HEK293 (cell line): ENCODE data around the gene HMG20B.

Experiments used
- CTCF ChIA-PET: fragments of 350-600 bp; formaldehyde crosslinking; extraction: SDS; loops from one replicate; lab custom pipeline; 2021; ENCODE audit warnings: antibody characterized with exemption; lab: Yijun Ruan, JAX
- POLR2A ChIA-PET: fragments of 300-600 bp; formaldehyde crosslinking; extraction: SDS; loops from one replicate; lab custom pipeline; 2020; ENCODE audit warnings: antibody characterized with exemption, inconsistent platforms; lab: Yijun Ruan, JAX
- H3K27ac ChIP-seq: fragments of 200-500 bp; sonication (Bioruptor generic); 2 replicates; pipeline ENCODE4 v1.5.1; 2014; ENCODE audit warnings: low read depth, low read length, control low read depth, inconsistent platforms; ENCODE audit errors: extremely low read depth
- H3K36me3 ChIP-seq, 2 experiments: fragments of 200-500 bp in 1 of 2; sonication (Bioruptor generic) in 1 of 2; 1 replicate in 1 of 2; 2 replicates in 1 of 2; pipeline ENCODE4 v1.5.1; 2014 to 2017; ENCODE audit warnings: inconsistent platforms in 2 of 2, low read length in 2 of 2; ENCODE audit not compliant: control insufficient read depth in 2 of 2, insufficient read depth in 1 of 2
- H3K4me1 ChIP-seq: fragments of 200-500 bp; sonication (Bioruptor generic); 2 replicates; pipeline ENCODE4 v1.5.1; 2014; ENCODE audit warnings: mild to moderate bottlenecking, low read length, inconsistent platforms; ENCODE audit not compliant: control insufficient read depth, insufficient read depth
- H3K4me3 ChIP-seq: 2 replicates; pipeline ENCODE4 v1.5.1; 2011; ENCODE audit warnings: low read depth, mild to moderate bottlenecking, control low read depth, low read length, moderate library complexity
- H3K9me3 ChIP-seq: fragments of 200-500 bp; sonication (Bioruptor generic); 2 replicates; pipeline ENCODE4 v1.5.1; 2014; ENCODE audit warnings: low read depth, low read length, inconsistent platforms; ENCODE audit not compliant: control insufficient read depth, insufficient read depth
- TCF7L2 ChIP-seq: IDR thresholded peaks from 2 replicates; pipeline ENCODE4 v1.6.1; 2011; ENCODE audit warnings: low read depth, mild to moderate bottlenecking, inconsistent platforms, low read length, moderate library complexity, borderline replicate concordance
- ZFP37 ChIP-seq: fragments of 450-650 bp; formaldehyde crosslinking; IDR thresholded peaks from 2 replicates; pipeline ENCODE4 v1.5.1; 2016; ENCODE audit warnings: missing biosample characterization, missing genetic modification characterization
- ZNF133 ChIP-seq: fragments of 450-650 bp; formaldehyde crosslinking; IDR thresholded peaks from 2 replicates; pipeline ENCODE4 v1.5.1; 2016; ENCODE audit warnings: missing biosample characterization, missing genetic modification characterization
- ZNF211 ChIP-seq: fragments of 450-650 bp; formaldehyde crosslinking; IDR thresholded peaks from 2 replicates; pipeline ENCODE4 v1.5.1; 2016; ENCODE audit warnings: low read depth, missing biosample characterization, missing genetic modification characterization
- ZNF23 ChIP-seq: fragments of 450-650 bp; formaldehyde crosslinking; IDR thresholded peaks from 2 replicates; pipeline ENCODE4 v1.5.1; 2016; ENCODE audit warnings: missing biosample characterization, missing genetic modification characterization, borderline replicate concordance
- ZNF302 ChIP-seq: fragments of 450-650 bp; formaldehyde crosslinking; IDR thresholded peaks from 2 replicates; pipeline ENCODE4 v1.5.1; 2016; ENCODE audit warnings: missing biosample characterization, missing genetic modification characterization, low read depth
- ZNF548 ChIP-seq: fragments of 450-650 bp; formaldehyde crosslinking; IDR thresholded peaks from 2 replicates; pipeline ENCODE4 v1.5.1; 2016; ENCODE audit warnings: missing biosample characterization, missing genetic modification characterization
- ZNF658 ChIP-seq: fragments of 450-650 bp; formaldehyde crosslinking; IDR thresholded peaks from 2 replicates; pipeline ENCODE4; 2016; ENCODE audit warnings: missing biosample characterization, missing genetic modification characterization
- ZNF701 ChIP-seq: fragments of 450-650 bp; formaldehyde crosslinking; IDR thresholded peaks from 2 replicates; pipeline ENCODE4 v1.5.1; 2016; ENCODE audit warnings: missing biosample characterization, missing genetic modification characterization
- TF ChIP-seq, protein P1 (sequence below): fragments of 450-650 bp; formaldehyde crosslinking; IDR thresholded peaks from 2 replicates; pipeline ENCODE4 v1.5.1; 2017; ENCODE audit warnings: missing biosample characterization, missing genetic modification characterization
- TF ChIP-seq, protein P2 (sequence below): fragments of 450-650 bp; formaldehyde crosslinking; IDR thresholded peaks from 2 replicates; pipeline ENCODE4 v1.5.1; 2016; ENCODE audit warnings: missing biosample characterization, missing genetic modification characterization, borderline replicate concordance
- TF ChIP-seq, protein P3 (sequence below): fragments of 450-650 bp; formaldehyde crosslinking; IDR thresholded peaks from 2 replicates; pipeline ENCODE4 v1.5.1; 2016; ENCODE audit warnings: missing biosample characterization, missing genetic modification characterization

The HMG20B gene

DNA sequence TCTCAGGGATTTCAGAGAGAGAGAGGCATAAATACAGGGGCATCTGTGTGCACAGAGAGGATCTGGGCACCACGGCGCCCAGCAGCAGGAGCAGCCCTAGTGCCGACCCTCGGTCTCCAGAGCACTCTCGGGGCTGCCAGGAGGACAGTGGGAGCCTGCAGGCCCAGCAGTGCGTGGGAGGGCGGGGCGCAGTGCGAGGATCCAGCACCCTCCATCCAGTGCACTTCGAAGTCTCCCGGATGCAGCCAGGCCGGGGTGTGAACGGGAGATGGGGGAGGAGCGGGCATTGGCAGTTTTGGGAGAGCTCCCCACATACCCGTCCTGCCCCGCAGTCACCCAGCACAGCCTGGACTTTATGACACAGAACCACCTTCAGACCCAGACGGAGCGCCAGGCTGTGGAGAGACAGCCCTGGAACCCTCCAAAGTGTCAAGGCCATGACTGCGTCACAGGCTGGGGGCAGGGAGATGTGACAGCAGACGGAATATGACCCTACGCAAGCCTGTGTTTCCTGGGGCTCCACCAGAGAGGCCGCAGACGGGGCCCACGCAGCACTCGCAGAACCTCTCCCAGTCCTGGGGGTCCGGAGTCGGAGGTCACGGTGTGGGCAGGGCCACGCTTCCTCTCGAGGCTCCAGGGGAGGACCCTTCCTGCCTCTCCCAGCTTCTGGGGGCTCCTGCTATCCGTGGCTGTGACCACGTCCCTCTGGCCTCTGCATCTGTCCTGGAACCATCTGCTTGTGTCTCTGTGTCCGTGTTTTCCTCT is 48.5 kb upstream of the HMG20B start:
- Histone ChIP-seq H3K4me1 (no peaks in the 10 kb centered on the region), H3K36me3 (peaks cover 0 to 86% of the 10 kb centered on the region in 2 experiments; a peak in 2 of 3 replicates)
- CTCF ChIA-PET: no interaction called here
- TF ChIP-seq, protein P1, sequence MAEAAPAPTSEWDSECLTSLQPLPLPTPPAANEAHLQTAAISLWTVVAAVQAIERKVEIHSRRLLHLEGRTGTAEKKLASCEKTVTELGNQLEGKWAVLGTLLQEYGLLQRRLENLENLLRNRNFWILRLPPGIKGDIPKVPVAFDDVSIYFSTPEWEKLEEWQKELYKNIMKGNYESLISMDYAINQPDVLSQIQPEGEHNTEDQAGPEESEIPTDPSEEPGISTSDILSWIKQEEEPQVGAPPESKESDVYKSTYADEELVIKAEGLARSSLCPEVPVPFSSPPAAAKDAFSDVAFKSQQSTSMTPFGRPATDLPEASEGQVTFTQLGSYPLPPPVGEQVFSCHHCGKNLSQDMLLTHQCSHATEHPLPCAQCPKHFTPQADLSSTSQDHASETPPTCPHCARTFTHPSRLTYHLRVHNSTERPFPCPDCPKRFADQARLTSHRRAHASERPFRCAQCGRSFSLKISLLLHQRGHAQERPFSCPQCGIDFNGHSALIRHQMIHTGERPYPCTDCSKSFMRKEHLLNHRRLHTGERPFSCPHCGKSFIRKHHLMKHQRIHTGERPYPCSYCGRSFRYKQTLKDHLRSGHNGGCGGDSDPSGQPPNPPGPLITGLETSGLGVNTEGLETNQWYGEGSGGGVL: no peak
- TF ChIP-seq, all 188 proteins: peak for 0
- POLR2A ChIA-PET: no interaction called here
- no peak overlapping the region for H3K27ac ChIP-seq
- no peaks in the 10 kb centered on the region for H3K9me3 ChIP-seq
- no peak overlapping the region for H3K4me3 ChIP-seq

DNA sequence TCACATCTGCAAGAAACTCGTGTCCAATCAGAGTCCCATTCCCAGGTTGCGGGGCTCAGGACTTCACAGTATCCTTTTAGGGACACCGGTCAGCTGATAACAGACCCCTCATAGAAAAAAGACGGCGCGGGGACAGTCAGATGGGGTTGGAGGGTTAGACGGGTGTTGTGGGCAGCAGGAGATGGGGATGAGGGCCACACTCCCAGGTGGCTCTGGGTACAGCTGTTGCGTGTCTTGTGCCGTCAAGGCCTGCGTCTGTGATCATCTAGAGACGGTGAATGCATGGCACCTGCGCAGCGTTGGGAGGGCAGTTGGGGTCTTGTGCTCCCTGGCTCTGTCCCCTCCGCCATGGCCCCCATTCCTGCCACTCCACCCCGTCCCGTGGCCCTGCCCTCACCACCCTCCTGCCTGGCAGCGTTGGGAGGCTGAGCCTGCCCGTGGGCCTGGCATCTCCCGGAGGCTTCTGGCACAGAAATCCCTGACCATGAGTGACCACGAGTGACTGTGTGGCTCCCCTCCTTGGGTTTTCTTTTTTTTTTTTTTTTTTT is 47.8 kb upstream of the HMG20B start:
- Histone ChIP-seq H3K9me3 (no peaks in the 10 kb centered on the region), H3K27ac (no peak overlapping the region), H3K4me3 (no peak overlapping the region), H3K4me1 (no peaks in the 10 kb centered on the region), H3K36me3 (peaks cover 0 to 79% of the 10 kb centered on the region in 2 experiments; a peak in 2 of 3 replicates)
- no peak for TF ChIP-seq ZNF23 (tag by site-specific recombination)
- no peak for TF ChIP-seq ZNF548
- TF ChIP-seq ZFP37 (tag by site-specific recombination): no peak
- ChIA-PET POLR2A (no interaction called here), CTCF (no interaction called here)

DNA sequence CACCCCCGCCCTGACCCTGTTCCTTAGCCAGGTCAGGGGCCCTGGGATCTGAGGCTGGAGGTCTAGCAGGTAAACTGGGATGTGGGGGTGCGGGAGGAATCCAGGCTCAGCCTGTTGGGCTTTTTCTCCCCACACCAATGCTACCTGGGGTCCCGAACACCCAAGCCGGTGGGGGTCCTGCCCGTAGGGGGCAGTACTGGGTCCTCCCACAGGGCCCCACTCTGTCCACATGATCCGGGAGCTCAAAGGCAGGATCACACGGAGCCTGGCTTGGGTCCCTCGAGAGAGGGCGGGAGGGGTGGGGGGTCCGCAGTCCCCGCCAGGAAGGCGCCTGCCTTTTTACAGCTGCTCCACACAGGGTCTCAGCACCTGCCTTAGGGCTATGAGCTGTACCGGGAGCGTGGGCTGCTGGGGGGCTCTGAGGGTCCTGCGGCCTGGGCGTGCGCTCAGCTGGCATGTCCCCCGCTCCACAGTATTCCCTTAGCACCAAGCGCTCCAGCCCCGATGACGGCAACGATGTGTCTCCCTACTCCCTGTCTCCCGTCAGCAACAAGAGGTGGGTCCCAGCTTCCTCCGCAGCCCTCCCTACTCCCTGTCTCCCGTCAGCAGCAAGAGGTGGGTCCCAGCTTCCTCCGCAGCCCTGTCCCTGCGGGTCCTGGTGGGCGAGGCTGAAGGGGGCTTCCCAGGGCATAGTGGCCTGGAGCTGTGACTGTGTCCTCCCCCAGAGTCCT is 46.1 kb upstream of the HMG20B start:
- H3K36me3 ChIP-seq: peaks cover 0 to 80% of the 10 kb centered on the region in 2 experiments; a peak in 2 of 3 replicates

DNA sequence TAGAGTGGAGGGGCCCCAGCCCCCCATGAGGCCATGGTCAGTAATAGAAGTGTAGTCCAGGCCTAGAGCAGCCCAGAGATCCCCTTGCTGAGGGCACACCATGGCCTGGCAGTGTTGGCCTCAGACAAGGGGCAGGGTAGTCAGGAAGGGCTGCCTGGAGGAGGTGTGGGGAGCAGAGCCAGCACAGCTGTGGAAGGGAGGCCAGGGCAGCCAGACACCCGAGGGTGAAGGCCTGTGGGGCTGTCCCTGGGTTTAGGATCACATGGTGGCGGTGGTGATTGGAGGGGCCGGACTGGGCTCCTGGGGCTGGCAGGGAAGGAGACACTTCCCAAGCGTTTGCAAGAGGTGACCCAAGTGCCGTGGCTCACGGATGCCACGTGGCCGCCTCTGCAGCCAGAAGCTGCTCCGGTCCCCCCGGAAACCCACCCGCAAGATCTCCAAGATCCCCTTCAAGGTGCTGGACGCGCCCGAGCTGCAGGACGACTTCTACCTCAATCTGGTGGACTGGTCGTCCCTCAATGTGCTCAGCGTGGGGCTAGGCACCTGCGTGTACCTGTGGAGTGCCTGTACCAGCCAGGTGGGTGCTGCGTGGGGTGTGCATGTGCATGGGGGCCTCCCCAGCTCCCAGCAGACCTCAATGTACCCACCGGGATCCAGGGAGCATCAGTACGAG is 45.4 kb upstream of the HMG20B start:
- POLR2A ChIA-PET: interaction anchor here (1.1 kb wide), 1 partner anchor 14 kb away, joined by 3 read pairs; no protein-coding TSS in a partner anchor
- CTCF ChIA-PET: interaction anchor here (1.3 kb wide), 1 partner anchor 11 kb away, joined by 7 read pairs; no protein-coding TSS in a partner anchor
- peaks cover 0 to 80% of the 10 kb centered on the region in 2 experiments; a peak in 2 of 3 replicates for H3K36me3 ChIP-seq
- TF ChIP-seq TCF7L2 (no peak), ZNF302 (no peak)
- TF ChIP-seq, protein P2, sequence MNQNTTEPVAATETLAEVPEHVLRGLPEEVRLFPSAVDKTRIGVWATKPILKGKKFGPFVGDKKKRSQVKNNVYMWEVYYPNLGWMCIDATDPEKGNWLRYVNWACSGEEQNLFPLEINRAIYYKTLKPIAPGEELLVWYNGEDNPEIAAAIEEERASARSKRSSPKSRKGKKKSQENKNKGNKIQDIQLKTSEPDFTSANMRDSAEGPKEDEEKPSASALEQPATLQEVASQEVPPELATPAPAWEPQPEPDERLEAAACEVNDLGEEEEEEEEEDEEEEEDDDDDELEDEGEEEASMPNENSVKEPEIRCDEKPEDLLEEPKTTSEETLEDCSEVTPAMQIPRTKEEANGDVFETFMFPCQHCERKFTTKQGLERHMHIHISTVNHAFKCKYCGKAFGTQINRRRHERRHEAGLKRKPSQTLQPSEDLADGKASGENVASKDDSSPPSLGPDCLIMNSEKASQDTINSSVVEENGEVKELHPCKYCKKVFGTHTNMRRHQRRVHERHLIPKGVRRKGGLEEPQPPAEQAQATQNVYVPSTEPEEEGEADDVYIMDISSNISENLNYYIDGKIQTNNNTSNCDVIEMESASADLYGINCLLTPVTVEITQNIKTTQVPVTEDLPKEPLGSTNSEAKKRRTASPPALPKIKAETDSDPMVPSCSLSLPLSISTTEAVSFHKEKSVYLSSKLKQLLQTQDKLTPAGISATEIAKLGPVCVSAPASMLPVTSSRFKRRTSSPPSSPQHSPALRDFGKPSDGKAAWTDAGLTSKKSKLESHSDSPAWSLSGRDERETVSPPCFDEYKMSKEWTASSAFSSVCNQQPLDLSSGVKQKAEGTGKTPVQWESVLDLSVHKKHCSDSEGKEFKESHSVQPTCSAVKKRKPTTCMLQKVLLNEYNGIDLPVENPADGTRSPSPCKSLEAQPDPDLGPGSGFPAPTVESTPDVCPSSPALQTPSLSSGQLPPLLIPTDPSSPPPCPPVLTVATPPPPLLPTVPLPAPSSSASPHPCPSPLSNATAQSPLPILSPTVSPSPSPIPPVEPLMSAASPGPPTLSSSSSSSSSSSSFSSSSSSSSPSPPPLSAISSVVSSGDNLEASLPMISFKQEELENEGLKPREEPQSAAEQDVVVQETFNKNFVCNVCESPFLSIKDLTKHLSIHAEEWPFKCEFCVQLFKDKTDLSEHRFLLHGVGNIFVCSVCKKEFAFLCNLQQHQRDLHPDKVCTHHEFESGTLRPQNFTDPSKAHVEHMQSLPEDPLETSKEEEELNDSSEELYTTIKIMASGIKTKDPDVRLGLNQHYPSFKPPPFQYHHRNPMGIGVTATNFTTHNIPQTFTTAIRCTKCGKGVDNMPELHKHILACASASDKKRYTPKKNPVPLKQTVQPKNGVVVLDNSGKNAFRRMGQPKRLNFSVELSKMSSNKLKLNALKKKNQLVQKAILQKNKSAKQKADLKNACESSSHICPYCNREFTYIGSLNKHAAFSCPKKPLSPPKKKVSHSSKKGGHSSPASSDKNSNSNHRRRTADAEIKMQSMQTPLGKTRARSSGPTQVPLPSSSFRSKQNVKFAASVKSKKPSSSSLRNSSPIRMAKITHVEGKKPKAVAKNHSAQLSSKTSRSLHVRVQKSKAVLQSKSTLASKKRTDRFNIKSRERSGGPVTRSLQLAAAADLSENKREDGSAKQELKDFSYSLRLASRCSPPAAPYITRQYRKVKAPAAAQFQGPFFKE (tag by site-specific recombination): no peak

More for the DNA sequence above, 46.1 kb upstream of the HMG20B start:
- TF ChIP-seq ZNF133 (tag by site-specific recombination) (no peak), ZNF658 (no peak), ZNF701 (tag by site-specific recombination) (no peak), ZNF211 (tag by site-specific recombination) (no peak)
- TF ChIP-seq, protein P3, sequence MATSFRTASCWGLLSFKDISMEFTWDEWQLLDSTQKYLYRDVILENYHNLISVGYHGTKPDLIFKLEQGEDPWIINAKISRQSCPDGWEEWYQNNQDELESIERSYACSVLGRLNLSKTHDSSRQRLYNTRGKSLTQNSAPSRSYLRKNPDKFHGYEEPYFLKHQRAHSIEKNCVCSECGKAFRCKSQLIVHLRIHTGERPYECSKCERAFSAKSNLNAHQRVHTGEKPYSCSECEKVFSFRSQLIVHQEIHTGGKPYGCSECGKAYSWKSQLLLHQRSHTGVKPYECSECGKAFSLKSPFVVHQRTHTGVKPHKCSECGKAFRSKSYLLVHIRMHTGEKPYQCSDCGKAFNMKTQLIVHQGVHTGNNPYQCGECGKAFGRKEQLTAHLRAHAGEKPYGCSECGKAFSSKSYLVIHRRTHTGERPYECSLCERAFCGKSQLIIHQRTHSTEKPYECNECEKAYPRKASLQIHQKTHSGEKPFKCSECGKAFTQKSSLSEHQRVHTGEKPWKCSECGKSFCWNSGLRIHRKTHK (tag by site-specific recombination): no peak
- Histone ChIP-seq H3K4me1 (no peaks in the 10 kb centered on the region), H3K27ac (no peak overlapping the region), H3K9me3 (no peaks in the 10 kb centered on the region), H3K4me3 (no peak overlapping the region)
- ChIA-PET CTCF (interaction anchor here (1.3 kb wide), 1 partner anchor 10 kb away, joined by 7 read pairs; no protein-coding TSS in a partner anchor), POLR2A (interaction anchor here (0.6 to 1.1 kb wide), 2 partner anchors 13 to 26 kb away, joined by 3 read pairs; no protein-coding TSS in a partner anchor)

More for the DNA sequence above, 45.4 kb upstream of the HMG20B start:
- no peak overlapping the region for H3K27ac ChIP-seq
- no peaks in the 10 kb centered on the region for H3K9me3 ChIP-seq
- H3K4me3 ChIP-seq: no peak overlapping the region
- no peaks in the 10 kb centered on the region for H3K4me1 ChIP-seq
